ENCODE results near the gene OCRL.
"Not testable (repeated sequence)": the region's sequence is repeated elsewhere in the genome, so short reads cannot be mapped to it uniquely, and the experiment has no call there.

The OCRL gene

GRCh38 chrX:129549124-129549523 lies 9.1 kb downstream of the OCRL start:
- Histone ChIP-seq H3K9ac (no peak overlapping the region), H3K36me3 (ENCODE audit: control insufficient read depth, insufficient read depth, low read length) (no peaks in the 10 kb centered on the region), H3K4me2 (ENCODE audit: low read length) (no peak overlapping the region), H3K9me3 (ENCODE audit: control insufficient read depth, low read length) (no peaks in the 10 kb centered on the region), H2AFZ (no peak overlapping the region), H3K27ac (no peak overlapping the region), H3K4me3 (ENCODE audit: low read depth, low read length) (no peak overlapping the region), H3K27me3 (ENCODE audit: control insufficient read depth, insufficient read depth, low read length) (no peaks in the 10 kb centered on the region), H3K79me2 (no peaks in the 10 kb centered on the region), H3K4me1 (peaks cover 6% of the 10 kb centered on the region)
- TF ChIP-seq CTCF (IDR thresholded peaks at IDR 0.05): no peak

DNA sequence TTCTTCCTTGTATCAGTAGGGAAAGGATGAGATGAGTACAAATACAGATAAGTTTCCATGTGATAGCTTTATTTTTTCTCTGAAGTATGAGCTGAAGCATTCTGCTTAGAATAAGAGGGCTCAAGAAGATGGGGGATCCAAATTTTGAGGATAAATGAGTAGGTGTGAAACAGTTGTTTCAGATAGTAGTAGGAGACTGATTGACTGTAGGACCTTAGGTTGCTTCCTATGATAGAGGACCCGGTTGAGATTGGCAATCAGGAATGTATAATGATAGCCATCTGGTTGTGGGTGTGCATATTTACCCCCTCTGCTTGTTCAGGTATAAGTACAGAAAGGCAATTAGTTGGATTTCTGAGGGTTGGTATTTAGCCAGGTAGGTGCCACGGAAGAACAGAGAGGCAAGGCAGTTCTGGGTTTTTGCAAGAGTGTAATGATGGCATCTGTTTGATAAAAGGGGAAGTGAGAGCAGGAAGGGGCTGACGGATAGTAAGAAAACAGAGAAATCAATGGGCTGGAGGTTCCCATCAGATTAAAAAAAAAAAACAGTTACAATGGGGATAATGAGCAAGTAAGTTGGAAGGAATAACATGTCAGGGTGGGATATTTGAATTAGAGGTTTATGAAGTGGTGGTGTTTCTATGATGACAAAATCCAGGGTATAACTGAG lies 13.7 kb downstream of the OCRL start:
- H3K27ac ChIP-seq: no peak overlapping the region
- H3K9ac ChIP-seq: no peak overlapping the region
- no peak for TF ChIP-seq CTCF (IDR thresholded peaks at IDR 0.05)
- no peaks in the 10 kb centered on the region for H3K27me3 ChIP-seq (ENCODE audit: control insufficient read depth, insufficient read depth, low read length)
- H3K79me2 ChIP-seq: no peaks in the 10 kb centered on the region
- no peaks in the 10 kb centered on the region for H3K9me3 ChIP-seq (ENCODE audit: control insufficient read depth, low read length)
- no peak overlapping the region for H3K4me3 ChIP-seq (ENCODE audit: low read depth, low read length)
- H2AFZ ChIP-seq: no peak overlapping the region
- no peak overlapping the region for H3K4me2 ChIP-seq (ENCODE audit: low read length)
- peaks cover 17% of the 10 kb centered on the region for H3K4me1 ChIP-seq
- H3K36me3 ChIP-seq (ENCODE audit: control insufficient read depth, insufficient read depth, low read length): no peaks in the 10 kb centered on the region

DNA sequence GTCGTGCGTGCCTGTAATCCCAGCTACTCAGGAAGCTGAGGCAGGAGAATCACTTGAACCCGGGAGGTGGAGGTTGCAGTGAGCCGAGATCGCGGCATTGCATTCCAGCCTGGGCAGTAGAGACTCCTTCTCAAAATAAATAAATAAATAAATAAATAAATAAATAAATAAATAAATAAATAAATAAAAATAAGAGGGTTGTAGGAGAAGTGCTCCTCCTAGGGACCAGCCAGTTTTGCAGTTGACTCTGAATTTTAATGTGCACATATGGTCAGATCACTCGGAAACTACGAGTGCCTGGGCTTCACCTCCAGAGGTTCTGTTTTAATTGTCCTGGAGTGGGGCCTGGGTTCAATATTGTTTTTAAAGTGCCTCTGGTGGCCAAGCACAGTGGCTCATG lies 14.8 kb downstream of the OCRL start:
- not testable (repeated sequence) for H3K36me3 ChIP-seq (ENCODE audit: control insufficient read depth, insufficient read depth, low read length)

DNA sequence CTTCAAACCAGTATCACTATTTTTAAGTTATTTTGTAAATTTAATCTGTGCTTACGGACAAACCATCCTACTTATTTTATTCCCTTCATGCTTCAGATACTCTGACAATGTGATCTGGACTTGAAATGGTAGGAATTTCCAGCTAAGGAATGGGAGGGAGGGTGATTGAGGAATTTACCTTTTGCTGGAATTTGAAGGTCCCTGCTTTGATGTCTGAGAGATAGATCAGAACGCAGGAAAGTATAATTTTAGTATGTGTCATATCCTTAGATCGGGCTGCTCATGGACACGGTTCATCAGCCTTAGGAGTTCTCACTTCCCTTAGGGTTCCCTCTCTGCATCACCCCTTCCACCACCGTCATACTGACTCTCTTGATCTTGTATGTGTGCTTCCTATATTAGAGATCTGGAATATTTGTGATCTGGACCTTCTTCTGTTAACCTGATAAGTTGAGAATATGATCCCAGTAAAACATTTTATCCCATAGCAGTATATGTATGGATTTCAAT lies 16.8 kb downstream of the OCRL start:
- Histone ChIP-seq H3K9ac (no peak overlapping the region), H3K4me2 (ENCODE audit: low read length) (peak overlapping the region; percentile 42), H3K4me1 (peaks cover 17% of the 10 kb centered on the region), H3K27me3 (ENCODE audit: control insufficient read depth, insufficient read depth, low read length) (no peaks in the 10 kb centered on the region), H3K9me3 (ENCODE audit: control insufficient read depth, low read length) (no peaks in the 10 kb centered on the region), H3K4me3 (ENCODE audit: low read depth, low read length) (no peak overlapping the region), H3K79me2 (no peaks in the 10 kb centered on the region), H3K27ac (peak overlapping the region; percentile 96), H3K36me3 (ENCODE audit: control insufficient read depth, insufficient read depth, low read length) (no peaks in the 10 kb centered on the region), H2AFZ (peak overlapping the region; percentile 25)
- no peak for TF ChIP-seq CTCF (IDR thresholded peaks at IDR 0.05)

More for the DNA sequence above, 14.8 kb downstream of the OCRL start:
- H3K27ac ChIP-seq; H3K9ac ChIP-seq; H3K79me2 ChIP-seq; H2AFZ ChIP-seq; H3K9me3 ChIP-seq (ENCODE audit: control insufficient read depth, low read length); H3K27me3 ChIP-seq (ENCODE audit: control insufficient read depth, insufficient read depth, low read length); H3K4me2 ChIP-seq (ENCODE audit: low read length); H3K4me3 ChIP-seq (ENCODE audit: low read depth, low read length): not testable (repeated sequence)
- H3K4me1 ChIP-seq: peaks cover 17% of the 10 kb centered on the region

GRCh38 chrX:129557844-129558480 lies 17.9 kb downstream of the OCRL start:
- H3K27ac ChIP-seq: peak overlapping the region; percentile 96
- no peaks in the 10 kb centered on the region for H3K36me3 ChIP-seq (ENCODE audit: control insufficient read depth, insufficient read depth, low read length)
- no peaks in the 10 kb centered on the region for H3K9me3 ChIP-seq (ENCODE audit: control insufficient read depth, low read length)
- no peak overlapping the region for H3K9ac ChIP-seq
- H2AFZ ChIP-seq: no peak overlapping the region
- H3K4me1 ChIP-seq: peaks cover 17% of the 10 kb centered on the region
- H3K79me2 ChIP-seq: no peaks in the 10 kb centered on the region
- peak overlapping the region; percentile 22 for H3K4me3 ChIP-seq (ENCODE audit: low read depth, low read length)
- H3K27me3 ChIP-seq (ENCODE audit: control insufficient read depth, insufficient read depth, low read length): no peaks in the 10 kb centered on the region
- TF ChIP-seq CTCF (IDR thresholded peaks at IDR 0.05): no peak
- peak overlapping the region; percentile 68 for H3K4me2 ChIP-seq (ENCODE audit: low read length)

Measured in parathyroid adenoma (tissue), 2 donors.